IPS-18a (cell line): Measurements from ENCODE around the gene ZNF277.
A peak's percentile ranks its signal among the peaks of the same experiment; 100 is the strongest.

Experiments
- H3K27ac ChIP-seq: one replicate; pipeline ENCODE4 v1.5.1; 2013; ENCODE audit warnings: low read length
- H3K27me3 ChIP-seq: one replicate; pipeline ENCODE4 v1.6.1; 2013; ENCODE audit warnings: mild to moderate bottlenecking, low read length; ENCODE audit not compliant: control insufficient read depth, insufficient read depth
- H3K36me3 ChIP-seq: one replicate; pipeline ENCODE4 v1.6.1; 2013; ENCODE audit warnings: low read depth, low read length; ENCODE audit not compliant: control insufficient read depth
- H3K4me1 ChIP-seq: one replicate; pipeline ENCODE4 v1.6.1; 2013; ENCODE audit warnings: low read depth, low read length; ENCODE audit not compliant: control insufficient read depth
- H3K4me3 ChIP-seq: one replicate; pipeline ENCODE4 v1.5.1; 2013; ENCODE audit warnings: low read length
- H3K9ac ChIP-seq: one replicate; pipeline ENCODE4 v1.6.1; 2013; ENCODE audit warnings: mild to moderate bottlenecking, low read length, moderate library complexity
- H3K9me3 ChIP-seq: one replicate; pipeline ENCODE4 v1.6.1; 2013; ENCODE audit warnings: low read depth, low read length; ENCODE audit not compliant: control insufficient read depth

ZNF277 gene

GRCh38 chr7:112201839-112202238, 4.7 kb upstream of the ZNF277 start:
- no peaks in the 10 kb centered on the region for H3K36me3 ChIP-seq
- H3K9ac ChIP-seq = no peak overlapping the region
- H3K9me3 ChIP-seq = no peaks in the 10 kb centered on the region
- peaks cover 14% of the 10 kb centered on the region for H3K4me1 ChIP-seq
- no peak overlapping the region for H3K27ac ChIP-seq
- no peak overlapping the region for H3K4me3 ChIP-seq
- no peaks in the 10 kb centered on the region for H3K27me3 ChIP-seq

- Histone ChIP-seq H3K36me3 (no peaks in the 10 kb centered on the region), H3K27me3 (no peaks in the 10 kb centered on the region), H3K4me1 (peaks cover 18% of the 10 kb centered on the region), H3K9me3 (no peaks in the 10 kb centered on the region), H3K27ac (no peak overlapping the region), H3K4me3 (no peak overlapping the region), H3K9ac (no peak overlapping the region)
Observed at GRCh38 chr7:112202816-112203215, 3.7 kb upstream of the ZNF277 start.

- Histone ChIP-seq H3K4me3 (peak overlapping the region; percentile 98), H3K9me3 (no peaks in the 10 kb centered on the region), H3K36me3 (no peaks in the 10 kb centered on the region), H3K27ac (no peak overlapping the region), H3K9ac (no peak overlapping the region), H3K27me3 (no peaks in the 10 kb centered on the region), H3K4me1 (peaks cover 14% of the 10 kb centered on the region)
Observed at GRCh38 chr7:112203365-112203739, 3.1 kb upstream of the ZNF277 start.

- Histone ChIP-seq H3K27me3 (no peaks in the 10 kb centered on the region), H3K4me1 (peaks cover 14% of the 10 kb centered on the region), H3K9me3 (no peaks in the 10 kb centered on the region), H3K27ac (no peak overlapping the region), H3K9ac (peak overlapping the region; percentile 73), H3K4me3 (peak overlapping the region; percentile 98), H3K36me3 (no peaks in the 10 kb centered on the region)
Observed at GRCh38 chr7:112204499-112205342, 1.8 kb upstream of the ZNF277 start.

GRCh38 chr7:112205343-112206237, 905 bp upstream of the ZNF277 start:
- peaks cover 14% of the 10 kb centered on the region for H3K4me1 ChIP-seq
- peak overlapping the region; percentile 73 for H3K9ac ChIP-seq
- no peak overlapping the region for H3K27ac ChIP-seq
- no peaks in the 10 kb centered on the region for H3K9me3 ChIP-seq
- H3K36me3 ChIP-seq = no peaks in the 10 kb centered on the region
- H3K4me3 ChIP-seq = peak overlapping the region; percentile 98
- no peaks in the 10 kb centered on the region for H3K27me3 ChIP-seq

GRCh38 chr7:112206991-112207592, 597 bp downstream of the ZNF277 start:
- Histone ChIP-seq H3K4me1 (peaks cover 14% of the 10 kb centered on the region), H3K9me3 (no peaks in the 10 kb centered on the region), H3K36me3 (no peaks in the 10 kb centered on the region), H3K27ac (peak overlapping the region; percentile 62), H3K9ac (peak overlapping the region; percentile 77), H3K27me3 (no peaks in the 10 kb centered on the region), H3K4me3 (peak overlapping the region; percentile 98)

GRCh38 chr7:112207765-112208164, 1.3 kb downstream of the ZNF277 start:
- H3K27ac ChIP-seq = no peak overlapping the region

GRCh38 chr7:112211348-112211907, 4.9 kb downstream of the ZNF277 start:
- Histone ChIP-seq H3K27me3 (no peaks in the 10 kb centered on the region), H3K4me3 (no peak overlapping the region), H3K9me3 (no peaks in the 10 kb centered on the region), H3K36me3 (no peaks in the 10 kb centered on the region), H3K9ac (no peak overlapping the region), H3K4me1 (peaks cover 15% of the 10 kb centered on the region), H3K27ac (no peak overlapping the region)

More at GRCh38 chr7:112207765-112208164, 1.3 kb downstream of the ZNF277 start:
- Histone ChIP-seq H3K4me3 (peak overlapping the region; percentile 98), H3K36me3 (no peaks in the 10 kb centered on the region), H3K4me1 (peaks cover 14% of the 10 kb centered on the region), H3K27me3 (no peaks in the 10 kb centered on the region), H3K9ac (peak overlapping the region; percentile 77), H3K9me3 (no peaks in the 10 kb centered on the region)

GRCh38 chr7:112212571-112212970, 6.1 kb downstream of the ZNF277 start:
- H3K27ac ChIP-seq = no peak overlapping the region

GRCh38 chr7:112213735-112214134, 7.2 kb downstream of the ZNF277 start:
- H3K4me3 ChIP-seq = no peak overlapping the region
- H3K9ac ChIP-seq = no peak overlapping the region
- no peak overlapping the region for H3K27ac ChIP-seq
- H3K36me3 ChIP-seq = no peaks in the 10 kb centered on the region
- no peaks in the 10 kb centered on the region for H3K9me3 ChIP-seq
- no peaks in the 10 kb centered on the region for H3K27me3 ChIP-seq
- H3K4me1 ChIP-seq = peaks cover 11% of the 10 kb centered on the region

More at GRCh38 chr7:112212571-112212970, 6.1 kb downstream of the ZNF277 start:
- no peaks in the 10 kb centered on the region for H3K27me3 ChIP-seq
- no peaks in the 10 kb centered on the region for H3K36me3 ChIP-seq
- no peak overlapping the region for H3K9ac ChIP-seq
- H3K4me1 ChIP-seq = peaks cover 12% of the 10 kb centered on the region
- H3K4me3 ChIP-seq = no peak overlapping the region
- H3K9me3 ChIP-seq = no peaks in the 10 kb centered on the region

GRCh38 chr7:112214268-112214667, 7.8 kb downstream of the ZNF277 start:
- no peaks in the 10 kb centered on the region for H3K27me3 ChIP-seq
- H3K4me1 ChIP-seq = peaks cover 11% of the 10 kb centered on the region
- H3K4me3 ChIP-seq = no peak overlapping the region
- no peaks in the 10 kb centered on the region for H3K9me3 ChIP-seq
- no peak overlapping the region for H3K27ac ChIP-seq
- no peak overlapping the region for H3K9ac ChIP-seq
- no peaks in the 10 kb centered on the region for H3K36me3 ChIP-seq
